Choroid plexus epithelial cell (primary cell): ENCODE results near the gene BCR.
A peak's percentile ranks its signal among the peaks of the same experiment; 100 is the strongest.
"Not testable (repeated sequence)": the region's sequence is repeated elsewhere in the genome, so short reads cannot be mapped to it uniquely, and the experiment has no call there.

Source experiments
- DNase-seq: peaks from one replicate; pipeline ENCODE4 v3.0.0-alpha.2; 2010; ENCODE audit warnings: low read depth
- H3K4me3 ChIP-seq: 2 replicates; pipeline ENCODE4 v1.5.1; 2011; ENCODE audit warnings: low read depth, mild to moderate bottlenecking, control low read depth, low read length, moderate library complexity
- TF ChIP-seq, protein P1 (sequence below): conservative IDR thresholded peaks from 2 replicates; pipeline ENCODE4 v1.5.1; 2011; ENCODE audit warnings: low read depth, mild to moderate bottlenecking, control low read depth, inconsistent platforms, low read length, moderate library complexity

The BCR gene

GRCh38 chr22:23180301-23180892, at the start of gene BCR:
TSS of gene BCR (plus strand) at chr22:23180509. CDS start at chr22:23180961, 452 bp downstream.
- TF ChIP-seq, protein P1, sequence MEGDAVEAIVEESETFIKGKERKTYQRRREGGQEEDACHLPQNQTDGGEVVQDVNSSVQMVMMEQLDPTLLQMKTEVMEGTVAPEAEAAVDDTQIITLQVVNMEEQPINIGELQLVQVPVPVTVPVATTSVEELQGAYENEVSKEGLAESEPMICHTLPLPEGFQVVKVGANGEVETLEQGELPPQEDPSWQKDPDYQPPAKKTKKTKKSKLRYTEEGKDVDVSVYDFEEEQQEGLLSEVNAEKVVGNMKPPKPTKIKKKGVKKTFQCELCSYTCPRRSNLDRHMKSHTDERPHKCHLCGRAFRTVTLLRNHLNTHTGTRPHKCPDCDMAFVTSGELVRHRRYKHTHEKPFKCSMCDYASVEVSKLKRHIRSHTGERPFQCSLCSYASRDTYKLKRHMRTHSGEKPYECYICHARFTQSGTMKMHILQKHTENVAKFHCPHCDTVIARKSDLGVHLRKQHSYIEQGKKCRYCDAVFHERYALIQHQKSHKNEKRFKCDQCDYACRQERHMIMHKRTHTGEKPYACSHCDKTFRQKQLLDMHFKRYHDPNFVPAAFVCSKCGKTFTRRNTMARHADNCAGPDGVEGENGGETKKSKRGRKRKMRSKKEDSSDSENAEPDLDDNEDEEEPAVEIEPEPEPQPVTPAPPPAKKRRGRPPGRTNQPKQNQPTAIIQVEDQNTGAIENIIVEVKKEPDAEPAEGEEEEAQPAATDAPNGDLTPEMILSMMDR, result no peak

GRCh38 chr22:23130697-23131096, 49.6 kb upstream of the BCR start:
- TF ChIP-seq, protein P1, result no peak
- no peak overlapping the region for H3K4me3 ChIP-seq

More at GRCh38 chr22:23180301-23180892, at the start of gene BCR:
- peak; percentile 75 for DNase-seq
- H3K4me3 ChIP-seq, result peak within 1 kb of the TSS; percentile 77

DNA sequence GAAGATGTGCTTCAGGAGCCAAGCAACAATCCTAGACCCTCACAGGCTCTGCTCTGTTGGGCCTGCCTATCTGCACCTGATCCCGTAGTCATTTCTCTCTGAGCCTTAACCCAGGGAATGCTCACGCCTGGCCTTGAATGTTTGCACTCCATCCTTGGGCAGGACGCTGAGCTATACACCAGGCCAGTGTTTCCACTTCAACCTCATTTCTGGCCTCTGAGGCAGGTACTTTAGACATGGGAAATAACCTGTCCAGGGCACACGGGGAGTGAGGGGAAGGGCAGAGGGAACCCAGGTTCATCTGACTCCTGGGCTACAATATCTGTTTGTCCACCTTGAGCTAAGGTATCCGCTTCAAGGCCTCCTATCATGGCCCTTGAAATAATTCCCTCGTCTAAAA, 48.4 kb upstream of the BCR start:
- no peak for DNase-seq
- TF ChIP-seq, protein P1, result no peak
- H3K4me3 ChIP-seq, result no peak overlapping the region

More at GRCh38 chr22:23130697-23131096, 49.6 kb upstream of the BCR start:
- DNase-seq, result no peak

DNA sequence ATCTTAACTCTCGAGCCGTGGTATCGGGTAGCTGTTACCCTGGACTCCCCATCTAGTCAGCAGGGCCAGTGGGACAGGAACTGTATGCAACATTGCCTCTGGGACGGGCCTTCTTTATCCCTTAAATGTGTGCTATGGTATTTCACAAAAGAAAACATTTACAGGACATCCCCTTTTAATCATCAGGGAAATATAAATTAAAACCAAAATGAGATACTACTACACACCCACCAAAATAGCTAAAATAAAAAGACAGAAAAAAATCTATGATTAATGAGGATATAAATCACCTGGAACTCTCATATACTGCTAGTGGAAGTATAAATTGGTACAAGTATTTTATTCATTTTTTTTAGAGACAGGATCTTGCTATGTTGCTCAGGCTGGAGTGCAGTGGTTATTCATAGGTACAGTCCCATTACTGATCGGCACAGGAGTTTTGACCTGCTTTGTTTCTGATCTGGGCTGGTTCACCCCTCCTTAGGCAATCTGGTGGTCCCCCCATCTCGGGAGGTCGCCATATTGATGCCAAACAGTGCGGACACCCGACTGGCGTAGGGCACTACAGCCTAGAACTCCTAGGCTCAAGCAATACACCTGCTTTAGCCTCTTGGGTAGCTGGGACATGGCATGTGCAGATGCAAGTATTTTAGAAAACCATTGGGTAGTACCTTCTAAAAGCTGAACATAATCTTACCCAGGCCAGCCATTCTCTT, 47.8 kb upstream of the BCR start:
- TF ChIP-seq, protein P1, result no peak
- DNase-seq, result no peak
- no peak overlapping the region for H3K4me3 ChIP-seq

DNA sequence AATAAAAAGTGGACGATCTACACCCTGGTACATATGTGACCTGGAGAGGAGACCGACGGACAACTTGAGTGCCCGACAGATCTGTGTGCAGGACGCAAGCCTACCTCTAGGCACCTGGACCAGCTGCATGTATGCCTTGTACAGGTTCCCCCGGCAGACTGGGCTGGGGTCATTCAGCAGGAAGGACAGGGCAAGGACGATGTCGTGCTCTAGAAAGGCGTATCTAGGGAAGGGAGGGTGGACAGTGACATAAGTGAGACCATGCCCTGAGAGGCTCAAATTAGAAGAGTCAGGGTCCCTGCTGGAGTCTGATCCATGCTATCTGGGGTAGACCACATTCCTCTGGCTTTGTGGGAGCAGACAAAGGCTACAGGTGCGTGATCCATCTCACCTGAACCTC, 46.4 kb upstream of the BCR start:
- no peak overlapping the region for H3K4me3 ChIP-seq
- no peak for DNase-seq
- TF ChIP-seq, protein P1, result no peak

DNA sequence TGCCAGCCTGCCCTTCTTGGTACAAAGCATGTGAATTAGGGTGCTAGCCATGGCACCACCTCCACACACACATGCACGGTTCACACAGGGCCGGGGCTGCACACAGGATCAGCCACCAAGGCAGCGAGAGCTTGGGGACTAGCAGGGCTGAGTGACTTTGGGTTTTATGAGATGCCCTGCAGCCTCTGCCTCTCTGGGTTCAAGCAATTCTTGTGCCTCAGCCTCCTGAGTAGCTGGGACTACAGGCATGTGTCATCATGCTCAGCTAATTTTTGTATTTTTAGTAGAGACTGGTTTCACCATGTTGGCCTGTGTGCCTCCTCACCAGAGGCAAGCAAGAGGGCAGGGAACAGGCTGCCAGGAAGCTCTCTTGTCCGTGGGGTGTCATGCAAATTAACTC, 43.3 kb upstream of the BCR start:
- DNase-seq, H3K4me3 ChIP-seq: not testable (repeated sequence)

GRCh38 chr22:23137468-23137867, 42.8 kb upstream of the BCR start:
- no peak overlapping the region for H3K4me3 ChIP-seq
- DNase-seq, result no peak
- TF ChIP-seq, protein P1, result no peak
